HEK293 (cell line): ENCODE results near the gene PRRC2B.

Experiments used
- BCL11A ChIP-seq: fragments of 450-650 bp; formaldehyde crosslinking; IDR thresholded peaks from 2 replicates; pipeline ENCODE4 v1.5.1; 2016; ENCODE audit warnings: low read depth, missing biosample characterization, missing genetic modification characterization
- BCL6B ChIP-seq: fragments of 450-650 bp; formaldehyde crosslinking; IDR thresholded peaks from 2 replicates; pipeline ENCODE4 v1.5.1; 2017; ENCODE audit warnings: missing biosample characterization, missing genetic modification characterization
- FEZF1 ChIP-seq: fragments of 450-650 bp; formaldehyde crosslinking; IDR thresholded peaks from 2 replicates; pipeline ENCODE4 v1.5.1; 2016; ENCODE audit warnings: missing biosample characterization, missing genetic modification characterization
- GLIS1 ChIP-seq: fragments of 450-650 bp; formaldehyde crosslinking; IDR thresholded peaks from 2 replicates; pipeline ENCODE4 v1.5.1; 2016; ENCODE audit warnings: missing biosample characterization, missing genetic modification characterization
- GLIS2 ChIP-seq: fragments of 450-650 bp; formaldehyde crosslinking; IDR thresholded peaks from 2 replicates; pipeline ENCODE4 v1.5.1; 2016; ENCODE audit warnings: missing biosample characterization, missing genetic modification characterization
- KLF10 ChIP-seq: fragments of 450-650 bp; IDR thresholded peaks from 2 replicates; pipeline ENCODE4 v1.5.1; 2018; ENCODE audit warnings: missing biosample characterization, mild to moderate bottlenecking, missing genetic modification characterization
- MYNN ChIP-seq: fragments of 450-650 bp; formaldehyde crosslinking; IDR thresholded peaks from 2 replicates; pipeline ENCODE4 v1.5.1; 2016; ENCODE audit warnings: missing biosample characterization, missing genetic modification characterization, borderline replicate concordance
- PRDM1 ChIP-seq: fragments of 450-650 bp; formaldehyde crosslinking; IDR thresholded peaks from 2 replicates; pipeline ENCODE4; 2016; ENCODE audit warnings: missing biosample characterization, missing genetic modification characterization
- PRDM10 ChIP-seq: fragments of 450-650 bp; formaldehyde crosslinking; IDR thresholded peaks from 2 replicates; pipeline ENCODE4 v1.5.1; 2016; ENCODE audit warnings: missing biosample characterization, missing genetic modification characterization
- SALL2 ChIP-seq: fragments of 450-650 bp; formaldehyde crosslinking; IDR thresholded peaks from 2 replicates; pipeline ENCODE4 v1.5.0; 2017; ENCODE audit warnings: missing biosample characterization, mild to moderate bottlenecking, missing genetic modification characterization, borderline replicate concordance
- SCRT2 ChIP-seq: fragments of 450-650 bp; formaldehyde crosslinking; IDR thresholded peaks from 2 replicates; pipeline ENCODE4 v1.5.1; 2016; ENCODE audit warnings: missing biosample characterization, missing genetic modification characterization
- SP2 ChIP-seq: fragments of 450-650 bp; formaldehyde crosslinking; IDR thresholded peaks from 2 replicates; pipeline ENCODE4 v1.5.1; 2016; ENCODE audit warnings: missing biosample characterization, missing genetic modification characterization
- SP7 ChIP-seq: fragments of 450-650 bp; formaldehyde crosslinking; IDR thresholded peaks from 2 replicates; pipeline ENCODE4 v1.5.1; 2016; ENCODE audit warnings: missing biosample characterization, missing genetic modification characterization
- TRIM28 ChIP-seq: IDR thresholded peaks from 2 replicates; pipeline ENCODE4 v1.6.1; 2011; ENCODE audit warnings: low read length, control low read depth, borderline replicate concordance
- WT1 ChIP-seq: fragments of 450-650 bp; formaldehyde crosslinking; IDR thresholded peaks from 2 replicates; pipeline ENCODE4 v1.5.1; 2016; ENCODE audit warnings: missing biosample characterization, missing genetic modification characterization
- ZBTB17 ChIP-seq: fragments of 450-650 bp; formaldehyde crosslinking; IDR thresholded peaks from 2 replicates; pipeline ENCODE4 v1.5.1; 2016; ENCODE audit warnings: missing biosample characterization, missing genetic modification characterization
- ZBTB44 ChIP-seq: fragments of 450-650 bp; IDR thresholded peaks from 2 replicates; pipeline ENCODE4 v1.5.1; 2018; ENCODE audit warnings: missing biosample characterization, mild to moderate bottlenecking, missing genetic modification characterization
- ZNF121 ChIP-seq: fragments of 450-650 bp; formaldehyde crosslinking; IDR thresholded peaks from 2 replicates; pipeline ENCODE4 v1.5.1; 2016; ENCODE audit warnings: missing biosample characterization, missing genetic modification characterization
- ZNF221 ChIP-seq: fragments of 450-650 bp; formaldehyde crosslinking; IDR thresholded peaks from 2 replicates; pipeline ENCODE4 v1.5.1; 2017; ENCODE audit warnings: missing biosample characterization, missing genetic modification characterization, borderline replicate concordance
- ZNF223 ChIP-seq: fragments of 450-650 bp; formaldehyde crosslinking; IDR thresholded peaks from 2 replicates; pipeline ENCODE4 v1.5.1; 2016; ENCODE audit warnings: missing biosample characterization, missing genetic modification characterization
- ZNF350 ChIP-seq: fragments of 450-650 bp; formaldehyde crosslinking; IDR thresholded peaks from 2 replicates; pipeline ENCODE4 v1.5.0; 2017; ENCODE audit warnings: missing biosample characterization, mild to moderate bottlenecking, missing genetic modification characterization
- ZNF449 ChIP-seq: fragments of 450-650 bp; formaldehyde crosslinking; IDR thresholded peaks from 2 replicates; pipeline ENCODE4 v1.5.1; 2017; ENCODE audit warnings: missing biosample characterization, mild to moderate bottlenecking, missing genetic modification characterization, moderate library complexity
- ZNF600 ChIP-seq: fragments of 450-650 bp; formaldehyde crosslinking; IDR thresholded peaks from 2 replicates; pipeline ENCODE4 v1.5.1; 2016; ENCODE audit warnings: missing biosample characterization, missing genetic modification characterization
- ZNF621 ChIP-seq: fragments of 450-650 bp; formaldehyde crosslinking; IDR thresholded peaks from 2 replicates; pipeline ENCODE4 v1.5.1; 2017; ENCODE audit warnings: missing biosample characterization, missing genetic modification characterization
- ZNF692 ChIP-seq: fragments of 450-650 bp; formaldehyde crosslinking; IDR thresholded peaks from 2 replicates; pipeline ENCODE4 v1.5.1; 2016; ENCODE audit warnings: missing biosample characterization, missing genetic modification characterization
- ZNF707 ChIP-seq: fragments of 450-650 bp; formaldehyde crosslinking; IDR thresholded peaks from 2 replicates; pipeline ENCODE4 v1.5.1; 2016; ENCODE audit warnings: missing biosample characterization, missing genetic modification characterization
- ZNF768 ChIP-seq: fragments of 450-650 bp; formaldehyde crosslinking; IDR thresholded peaks from 2 replicates; pipeline ENCODE4 v1.5.1; 2018; ENCODE audit warnings: missing biosample characterization, mild to moderate bottlenecking, missing genetic modification characterization
- ZXDB ChIP-seq: fragments of 450-650 bp; formaldehyde crosslinking; IDR thresholded peaks from 2 replicates; pipeline ENCODE4 v1.5.1; 2016; ENCODE audit warnings: missing biosample characterization, missing genetic modification characterization
- TF ChIP-seq, protein P1 (sequence below): fragments of 450-650 bp; formaldehyde crosslinking; IDR thresholded peaks from 2 replicates; pipeline ENCODE4 v1.5.1; 2016; ENCODE audit warnings: missing biosample characterization, missing genetic modification characterization

Gene PRRC2B

GRCh38 chr9:131382850-131383729 lies 10.8 kb upstream of the PRRC2B start (continued):
- TF ChIP-seq SP7 (tag by site-specific recombination): peak; percentile 81
- TF ChIP-seq MYNN (tag by site-specific recombination): peak; percentile 61; the same call in 1 of the 2 replicates
- peak; percentile 73 for TF ChIP-seq BCL11A (tag by site-specific recombination)
- 0 out of 2 replicates have a peak, but pooled peaks have one; percentile 9 for TF ChIP-seq ZNF768 (tag by site-specific recombination)
- TF ChIP-seq ZNF449 (tag by site-specific recombination): peak; percentile 48; the same call in 1 of the 2 replicates
- peak; percentile 78 for TF ChIP-seq ZXDB
- TF ChIP-seq FEZF1: peak; percentile 69; the same call in 1 of the 2 replicates
- TF ChIP-seq ZNF121 (tag by site-specific recombination): 0 out of 2 replicates have a peak, but pooled peaks have one; percentile 9
- TF ChIP-seq ZNF350 (tag by site-specific recombination): no peak
- TF ChIP-seq BCL6B: 0 out of 2 replicates have a peak, but pooled peaks have one; percentile 19
- TF ChIP-seq WT1 (tag by site-specific recombination): peak; percentile 60; the same call in 1 of the 2 replicates
- TF ChIP-seq ZNF223 (tag by site-specific recombination): no peak
- peak; percentile 97 for TF ChIP-seq PRDM10 (tag by site-specific recombination)
- TF ChIP-seq GLIS2 (tag by site-specific recombination): no peak
- peak; percentile 85 for TF ChIP-seq PRDM1 (tag by site-specific recombination)
- peak; percentile 89 for TF ChIP-seq ZBTB17 (tag by site-specific recombination)
- peak; percentile 75; the same call in 1 of the 2 replicates for TF ChIP-seq ZBTB44 (tag by site-specific recombination)
- no peak; the same call in 1 of the 2 replicates for TF ChIP-seq SP2 (tag by site-specific recombination)
- no peak for TF ChIP-seq SALL2
- peak; percentile 84 for TF ChIP-seq KLF10
- TF ChIP-seq ZNF600 (tag by site-specific recombination): peak; percentile 96
- peak; percentile 59; the same call in 1 of the 2 replicates for TF ChIP-seq SCRT2 (tag by site-specific recombination)
- no peak for TF ChIP-seq ZNF707 (tag by site-specific recombination)
- no peak for TF ChIP-seq ZNF621
- TF ChIP-seq, protein P1, sequence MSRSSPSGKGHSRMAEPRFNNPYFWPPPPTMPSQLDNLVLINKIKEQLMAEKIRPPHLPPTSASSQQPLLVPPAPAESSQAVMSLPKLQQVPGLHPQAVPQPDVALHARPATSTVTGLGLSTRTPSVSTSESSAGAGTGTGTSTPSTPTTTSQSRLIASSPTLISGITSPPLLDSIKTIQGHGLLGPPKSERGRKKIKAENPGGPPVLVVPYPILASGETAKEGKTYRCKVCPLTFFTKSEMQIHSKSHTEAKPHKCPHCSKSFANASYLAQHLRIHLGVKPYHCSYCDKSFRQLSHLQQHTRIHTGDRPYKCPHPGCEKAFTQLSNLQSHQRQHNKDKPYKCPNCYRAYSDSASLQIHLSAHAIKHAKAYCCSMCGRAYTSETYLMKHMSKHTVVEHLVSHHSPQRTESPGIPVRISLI (tag by site-specific recombination): peak; percentile 33; the same call in 1 of the 2 replicates
- peak; percentile 85 for TF ChIP-seq TRIM28
- TF ChIP-seq ZNF692: peak; percentile 38; the same call in 1 of the 2 replicates
- no peak for TF ChIP-seq ZNF221 (tag by site-specific recombination)
- peak; percentile 74 for TF ChIP-seq GLIS1 (tag by site-specific recombination)
